ENCODE data around the gene ANO2. TPM values are rescaled to one million over a fixed set of nuclear protein-coding genes. Genes with fewer than 3 reads are reported as not detected.

Gene ANO2
- total RNA-seq, 1 experiment from 2014 or later, result 2.9 TPM

GRCh38 chr12:5723711-5724252 is 221.3 kb downstream of the ANO2 start:
- DNase-seq (ENCODE audit: low read depth), result no peak

- no peak for DNase-seq (ENCODE audit: low read depth)
Measured at GRCh38 chr12:5723071-5723470, 222.0 kb downstream of the ANO2 start.

DNA sequence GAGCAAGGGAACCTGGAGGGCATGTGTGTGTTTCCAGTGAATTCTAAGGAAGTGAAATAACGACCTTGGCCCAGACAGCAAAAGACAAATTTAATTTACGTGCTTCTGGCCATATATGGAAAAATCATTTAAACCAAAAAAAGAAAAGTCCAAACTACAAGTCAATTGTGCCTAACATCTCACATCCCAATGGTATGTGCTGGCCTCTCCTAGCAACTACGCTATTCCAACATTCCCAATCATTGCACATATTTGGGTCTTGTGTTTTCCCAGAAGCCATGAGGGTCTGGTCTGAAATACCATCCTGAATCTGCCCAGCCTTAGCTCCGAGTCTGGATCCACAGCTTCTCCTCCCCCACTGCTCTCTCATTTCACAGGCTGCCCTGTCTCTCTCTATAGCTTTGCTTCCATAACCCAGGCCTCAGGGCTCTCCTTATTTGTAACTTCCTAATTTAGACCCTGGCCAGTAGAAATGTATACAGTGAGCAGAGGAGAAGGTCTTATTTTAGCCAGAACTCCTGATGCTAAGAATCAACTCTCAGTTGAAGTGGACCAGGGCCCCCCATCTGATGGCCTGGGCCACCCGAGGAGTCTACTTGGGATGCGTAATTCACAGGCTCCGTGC is 224.6 kb downstream of the ANO2 start:
- DNase-seq (ENCODE audit: low read depth), result no peak

DNA sequence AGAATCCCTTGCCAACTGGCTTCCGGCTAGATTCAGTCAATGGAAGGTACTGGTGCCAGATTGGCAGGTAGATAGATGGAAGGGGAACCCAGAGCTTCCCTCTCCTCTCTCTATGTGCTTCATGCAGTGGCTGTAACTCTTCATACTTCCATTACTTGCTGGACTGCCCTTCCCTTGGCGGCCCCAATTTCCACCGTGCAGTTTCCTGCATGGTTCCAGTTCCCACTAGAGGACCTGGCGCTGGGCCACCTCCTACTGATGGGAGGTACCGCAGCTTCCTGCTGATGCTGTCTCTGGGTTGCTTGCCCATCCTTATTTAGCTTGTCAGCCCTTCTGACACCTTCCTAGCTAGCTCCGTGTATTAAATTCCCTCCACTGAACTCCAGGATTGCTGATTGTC is 226.4 kb downstream of the ANO2 start:
- peak; percentile 41 for DNase-seq (ENCODE audit: low read depth)

DNA sequence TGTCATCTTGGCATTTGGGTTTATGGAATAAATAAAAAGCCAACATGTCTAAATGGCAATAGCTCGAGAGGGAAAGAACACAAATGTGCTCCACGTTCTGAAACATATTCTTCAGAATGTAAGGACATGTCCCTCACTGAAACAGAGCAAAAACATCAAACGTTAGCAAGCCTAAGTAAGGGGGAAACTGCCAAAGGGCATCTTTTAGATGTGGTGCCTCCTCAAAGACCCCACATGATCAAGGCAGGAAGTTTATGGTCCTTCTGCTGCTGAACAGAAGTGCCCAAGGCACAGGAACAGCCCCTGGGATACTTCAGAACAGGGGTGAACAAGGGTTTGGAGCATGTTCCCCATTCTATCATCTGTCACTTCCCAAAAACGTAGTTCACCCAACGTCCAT is 227.0 kb downstream of the ANO2 start:
- no peak for DNase-seq (ENCODE audit: low read depth)

DNA sequence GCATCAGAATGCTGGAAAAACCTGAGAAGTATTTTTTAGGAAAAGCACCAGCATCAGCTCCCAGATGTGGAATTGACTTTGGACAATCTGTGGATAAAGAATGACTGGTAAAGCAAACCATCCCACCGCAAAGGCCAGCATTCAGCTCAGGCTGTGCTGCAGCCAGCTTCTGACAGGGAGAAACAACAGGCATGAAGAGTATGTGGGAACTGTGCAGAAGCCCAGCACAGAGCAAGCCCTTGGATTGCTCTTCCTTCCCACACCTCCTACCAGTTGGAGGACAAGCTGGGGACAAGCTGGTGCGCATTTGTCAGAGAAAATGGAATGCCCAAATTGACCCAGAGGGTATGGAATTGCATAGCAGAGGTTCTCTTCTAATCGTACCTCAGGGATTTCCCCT is 228.1 kb downstream of the ANO2 start:
- DNase-seq (ENCODE audit: low read depth), result no peak

GRCh38 chr12:5716201-5716600 is 228.9 kb downstream of the ANO2 start:
- DNase-seq (ENCODE audit: low read depth), result peak; percentile 57

DNA sequence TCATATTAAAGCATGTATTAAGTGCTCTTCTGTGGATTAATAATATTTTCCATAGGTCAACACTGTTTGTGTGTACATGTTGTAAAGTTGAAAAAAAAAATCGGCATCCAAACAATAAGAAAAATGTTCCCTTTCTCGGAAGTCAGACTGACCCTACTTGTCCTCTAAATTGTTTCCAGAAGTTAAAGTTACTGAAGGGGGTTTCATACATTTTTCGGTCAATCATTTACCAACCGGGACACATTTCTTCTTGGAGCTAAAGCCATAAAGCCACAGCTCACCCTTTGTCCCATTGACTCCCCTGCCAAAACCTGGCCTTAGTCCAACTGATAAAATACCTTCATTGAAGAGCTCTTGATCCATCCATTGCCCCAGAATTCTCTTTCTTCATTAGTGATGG is 230.0 kb downstream of the ANO2 start:
- no peak for DNase-seq (ENCODE audit: low read depth)

GRCh38 chr12:5713599-5714081 is 231.4 kb downstream of the ANO2 start:
- no peak for DNase-seq (ENCODE audit: low read depth)

DNA sequence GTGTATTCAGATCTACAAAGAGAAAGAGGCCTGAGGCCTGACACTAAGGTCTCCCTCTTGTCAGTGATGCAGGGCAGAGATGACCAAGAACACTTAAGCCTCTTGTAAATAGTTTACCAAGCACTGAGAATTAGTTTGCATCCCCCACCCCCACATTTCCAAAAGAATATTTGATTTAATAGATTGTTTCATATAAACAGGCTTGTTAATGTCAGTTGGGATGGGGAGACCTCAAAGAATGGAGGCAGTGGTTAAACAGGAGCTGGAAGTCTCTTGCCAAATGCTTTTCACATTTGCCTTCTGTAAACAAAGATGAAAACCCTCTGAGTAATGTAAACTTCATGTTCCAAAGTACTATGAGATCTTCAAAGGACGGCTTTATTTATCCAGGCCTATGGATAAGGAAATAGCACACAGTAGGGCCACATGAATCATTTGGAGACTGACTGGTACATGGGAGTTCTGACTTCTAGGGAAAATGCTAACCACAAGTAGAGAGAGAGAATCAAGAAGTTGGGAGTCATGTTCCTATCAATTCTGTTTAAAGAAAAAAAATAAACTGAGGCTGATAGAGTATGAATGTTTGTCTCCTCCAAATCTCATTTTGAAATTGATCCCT is 234.7 kb downstream of the ANO2 start:
- DNase-seq (ENCODE audit: low read depth), result no peak

GRCh38 chr12:5708371-5708770 is 236.7 kb downstream of the ANO2 start:
- DNase-seq (ENCODE audit: low read depth), result no peak

GRCh38 chr12:5706247-5706646 is 238.8 kb downstream of the ANO2 start:
- DNase-seq (ENCODE audit: low read depth), result no peak

DNA sequence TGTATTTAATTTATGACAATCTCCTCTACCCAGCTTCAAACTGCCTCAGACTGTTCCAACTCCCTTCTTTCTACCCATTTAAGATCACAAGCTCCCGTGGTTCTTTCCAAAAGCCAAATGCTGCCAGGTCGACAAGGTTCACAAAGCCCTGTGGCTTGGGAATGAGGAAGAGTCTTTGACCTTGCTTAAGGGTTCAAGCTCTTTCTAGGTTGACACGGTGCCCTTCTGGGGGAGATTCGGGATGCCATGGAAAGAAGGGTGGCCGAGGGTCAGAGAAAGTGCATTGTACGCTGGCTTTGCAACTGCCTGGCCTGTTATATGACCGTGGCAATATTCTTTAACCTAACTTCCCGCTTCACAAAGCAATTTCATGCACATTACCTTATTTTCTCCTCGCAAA is 239.3 kb downstream of the ANO2 start:
- no peak for DNase-seq (ENCODE audit: low read depth)

DNA sequence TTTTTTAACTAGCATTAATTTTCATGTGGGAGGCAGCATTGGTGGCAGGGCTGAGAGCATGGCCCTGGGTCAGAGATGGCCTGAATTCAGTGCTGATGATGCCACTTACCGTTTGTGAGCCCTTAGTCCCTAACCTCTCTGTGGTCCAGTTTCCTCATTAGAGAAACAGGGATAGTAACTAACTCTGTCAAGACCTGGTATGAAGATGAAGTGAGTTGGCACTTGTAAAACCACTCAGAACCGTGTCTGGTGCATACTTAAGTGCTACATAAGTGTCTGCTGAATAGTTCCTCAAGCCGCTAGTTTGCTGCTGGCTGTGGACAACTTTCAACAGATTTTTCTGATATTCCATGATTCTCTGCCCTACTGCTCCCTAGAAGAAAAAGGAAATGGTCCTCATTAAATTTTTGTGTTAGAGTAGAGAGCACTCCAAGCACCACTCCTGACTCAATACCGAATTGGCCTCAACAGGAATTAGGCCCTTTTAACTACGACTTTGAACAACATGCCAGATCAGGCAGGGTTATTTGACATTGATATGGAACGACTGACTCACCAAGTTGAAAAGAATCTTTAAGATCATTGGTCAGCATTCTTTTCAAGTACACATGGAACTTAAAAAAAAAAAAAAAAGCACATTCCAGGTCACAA is 250.2 kb downstream of the ANO2 start:
- DNase-seq (ENCODE audit: low read depth), result peak; percentile 41

GRCh38 chr12:5692850-5693249 is 252.2 kb downstream of the ANO2 start:
- no peak for DNase-seq (ENCODE audit: low read depth)

- no peak for DNase-seq (ENCODE audit: low read depth)
Measured at GRCh38 chr12:5691943-5692342, 253.1 kb downstream of the ANO2 start.

DNA sequence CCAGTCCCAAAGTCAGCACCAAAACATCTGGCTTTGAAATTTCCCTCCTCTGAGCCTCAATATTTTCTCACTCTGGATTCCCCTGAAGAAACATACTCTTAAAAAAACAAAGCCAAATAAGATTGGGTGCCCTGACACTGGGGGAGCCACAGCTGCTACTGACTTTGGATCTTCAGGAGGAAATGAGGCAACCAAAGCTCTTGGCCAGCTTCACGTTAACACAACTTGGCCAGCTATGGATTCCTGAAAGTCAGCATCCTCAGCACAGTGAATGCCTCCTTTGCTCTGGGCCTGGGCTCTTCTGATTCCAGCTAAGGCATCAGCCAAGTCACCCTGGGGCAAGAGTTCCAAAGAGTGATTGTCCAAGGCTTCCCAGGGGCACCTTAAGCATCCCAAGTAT is 254.8 kb downstream of the ANO2 start:
- DNase-seq (ENCODE audit: low read depth), result no peak

DNA sequence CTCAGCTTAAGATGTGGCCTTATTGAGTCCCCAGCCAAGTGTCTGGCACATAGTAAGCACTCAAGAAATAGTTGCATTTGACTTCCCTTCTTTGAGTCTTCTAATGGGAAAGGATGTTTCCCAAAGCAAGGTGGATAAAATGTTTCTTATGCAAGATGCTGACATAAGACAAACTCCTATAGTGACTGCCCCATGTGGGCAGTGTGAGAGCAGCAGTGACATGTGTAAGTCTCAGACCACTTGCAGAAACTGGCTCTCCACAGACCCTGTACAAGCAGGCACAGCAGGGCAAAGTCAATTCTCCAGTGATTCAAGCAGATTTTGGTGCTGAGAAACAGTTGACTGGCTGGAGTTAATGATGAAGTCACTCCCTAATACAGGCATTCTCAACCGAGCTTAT is 255.3 kb downstream of the ANO2 start:
- no peak for DNase-seq (ENCODE audit: low read depth)

DNA sequence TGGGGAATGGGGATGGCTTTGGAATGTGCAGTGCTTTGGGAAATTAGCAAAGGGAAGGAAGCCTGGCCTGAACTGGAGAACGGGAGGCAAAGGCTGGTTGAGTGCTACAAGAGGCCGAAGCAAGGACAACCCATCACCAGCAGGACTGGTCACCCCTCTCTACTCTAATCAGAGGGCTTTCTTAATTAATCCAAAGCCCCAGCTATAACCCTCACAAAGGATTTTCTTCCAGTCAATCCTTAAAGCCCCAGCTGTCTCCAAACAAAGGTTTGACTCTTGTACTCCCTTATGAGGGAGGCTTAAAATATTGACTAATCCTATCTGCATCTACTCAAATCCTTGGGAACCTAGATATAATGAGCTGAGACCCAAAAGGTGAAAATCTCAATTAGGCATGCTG is 256.8 kb downstream of the ANO2 start:
- no peak for DNase-seq (ENCODE audit: low read depth)

- DNase-seq (ENCODE audit: low read depth), result no peak
Measured at GRCh38 chr12:5685935-5686334, 259.1 kb downstream of the ANO2 start.

- no peak for DNase-seq (ENCODE audit: low read depth)
Measured at GRCh38 chr12:5684989-5685388, 260.1 kb downstream of the ANO2 start.

DNA sequence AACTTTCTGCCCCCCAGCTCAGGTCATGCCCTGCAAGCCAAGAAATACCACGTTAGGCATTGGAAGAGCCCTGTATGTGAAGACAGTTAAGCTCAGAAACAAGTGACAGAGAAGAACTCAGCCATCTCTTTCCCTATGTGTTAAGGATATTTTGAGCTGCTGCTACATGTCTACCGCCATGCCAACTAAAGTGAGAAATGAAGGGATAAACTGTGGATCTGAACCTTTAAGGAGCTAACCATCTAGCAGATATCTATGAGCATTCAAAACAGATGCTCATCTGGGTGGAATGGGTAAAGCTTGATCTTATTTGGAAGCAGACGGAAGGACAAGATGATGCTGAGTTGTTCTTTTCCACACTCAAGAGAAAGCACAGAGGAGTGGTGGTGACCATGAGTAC is 262.5 kb downstream of the ANO2 start:
- DNase-seq (ENCODE audit: low read depth), result no peak

- no peak for DNase-seq (ENCODE audit: low read depth)
Measured at GRCh38 chr12:5678176-5678575, 266.9 kb downstream of the ANO2 start.

Data from RPMI7951 (cell line).